HFFc6 (cell line): ENCODE results near the gene OR8B8. TPM values are rescaled to one million over a fixed set of nuclear protein-coding genes. Genes with fewer than 3 reads are reported as not detected.
"Not testable (repeated sequence)": the region's sequence is repeated elsewhere in the genome, so short reads cannot be mapped to it uniquely, and the experiment has no call there.

ENCODE experiments used
- DNase-seq: peaks from one replicate; pipeline ENCODE4 v3.0.0-alpha.2; 2018
- H3K27ac Mint-ChIP-seq: 2 replicates; pipeline ENCODE4 v1.8.0; 2020; ENCODE audit warnings: mild to moderate bottlenecking, mixed read lengths
- H3K27me3 Mint-ChIP-seq: 2 replicates; pipeline ENCODE4 v1.8.0; 2021; ENCODE audit warnings: mild to moderate bottlenecking, moderate library complexity, mixed read lengths; ENCODE audit not compliant: insufficient read depth
- H3K36me3 Mint-ChIP-seq: 2 replicates; pipeline ENCODE4 v1.8.0; 2021; ENCODE audit warnings: low read depth, mixed read lengths
- H3K4me1 Mint-ChIP-seq: 2 replicates; pipeline ENCODE4 v1.8.0; 2020; ENCODE audit warnings: low read depth, mixed read lengths
- H3K4me3 Mint-ChIP-seq: 2 replicates; pipeline ENCODE4 v1.8.0; 2020; ENCODE audit warnings: mild to moderate bottlenecking, moderate library complexity, mixed read lengths
- H3K9me3 Mint-ChIP-seq: 2 replicates; pipeline ENCODE4 v1.8.0; 2020; ENCODE audit warnings: mild to moderate bottlenecking, mixed read lengths
- CTCF ChIP-seq: fragments of 200-600 bp; sonication (generic); IDR thresholded peaks from 2 replicates; pipeline ENCODE4 v1.5.0; 2021; ENCODE audit warnings: antibody characterized with exemption, mild to moderate bottlenecking
- total RNA-seq, 6 experiments: library from RNA; stranded (reverse); fragmentation: NEBNext Ultra II Directional; extraction: Animal tissue kit (Norgen Biotek cat#: 25700); gene quantifications; 2 replicates in 1 of 6; 3 replicates in 5 of 6; pipeline ENCODE4 v1.2.3, GENCODE V29; 2021

Gene OR8B8
- total RNA-seq, 6 experiments from 2014 or later, result not detected

DNA sequence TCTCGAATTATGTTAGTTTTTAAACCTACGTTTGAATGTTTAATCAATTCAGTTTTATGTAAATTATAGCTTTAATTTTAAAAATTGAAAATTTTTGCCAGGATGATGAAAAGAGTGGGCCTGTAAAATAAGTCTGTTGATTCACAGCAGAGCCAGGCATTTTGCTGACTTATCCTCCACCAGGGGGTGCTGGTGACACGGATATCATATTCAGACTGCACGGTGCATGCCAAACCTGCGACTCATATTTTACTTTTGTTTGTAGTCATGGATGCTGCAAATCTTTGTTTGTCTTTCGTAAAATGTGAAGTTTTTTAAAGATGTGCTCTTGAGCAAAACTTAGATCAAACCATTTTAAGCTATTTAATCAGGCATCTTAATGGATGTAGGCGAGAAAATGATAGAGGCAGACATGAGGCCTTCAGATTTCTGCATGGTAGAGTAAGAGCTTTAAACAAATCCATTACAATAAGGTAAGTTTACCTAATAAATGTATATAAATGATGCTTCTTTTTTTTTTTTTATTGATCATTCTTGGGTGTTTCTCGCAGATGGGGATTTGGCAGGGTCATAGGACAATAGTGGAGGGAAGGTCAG lies 43.1 kb downstream of the OR8B8 start:
- peak; percentile 92 for TF ChIP-seq CTCF
- Mint-ChIP-seq H3K36me3 (no peaks in the 10 kb centered on the region), H3K4me3 (no peak overlapping the region), H3K4me1 (peaks cover 6% of the 10 kb centered on the region), H3K27me3 (no peaks in the 10 kb centered on the region), H3K9me3 (no peaks in the 10 kb centered on the region; the same call in 1 of the 2 replicates), H3K27ac (peak overlapping the region; percentile 72)
- peak; percentile 87 for DNase-seq

GRCh38 chr11:124398924-124399323 lies 46.6 kb downstream of the OR8B8 start, which contains the start of gene OR8B3:
TSS of gene OR8B3 (minus strand) at chr11:124399024. CDS start at chr11:124397351, 1,673 bp downstream.
- Mint-ChIP-seq H3K36me3 (no peaks in the 10 kb centered on the region), H3K27me3 (no peaks in the 10 kb centered on the region), H3K4me1 (peaks cover 6% of the 10 kb centered on the region), H3K4me3 (no peak within 1 kb of the TSS), H3K9me3 (no peaks in the 10 kb centered on the region; the same call in 1 of the 2 replicates), H3K27ac (no peak within 1 kb of the TSS)
- no peak for DNase-seq
- no peak for TF ChIP-seq CTCF

- H3K27me3 Mint-ChIP-seq, H3K4me3 Mint-ChIP-seq, H3K9me3 Mint-ChIP-seq, H3K4me1 Mint-ChIP-seq, DNase-seq, H3K36me3 Mint-ChIP-seq, H3K27ac Mint-ChIP-seq: not testable (repeated sequence)
Observed at GRCh38 chr11:124396847-124397246, 48.6 kb downstream of the OR8B8 start.

DNA sequence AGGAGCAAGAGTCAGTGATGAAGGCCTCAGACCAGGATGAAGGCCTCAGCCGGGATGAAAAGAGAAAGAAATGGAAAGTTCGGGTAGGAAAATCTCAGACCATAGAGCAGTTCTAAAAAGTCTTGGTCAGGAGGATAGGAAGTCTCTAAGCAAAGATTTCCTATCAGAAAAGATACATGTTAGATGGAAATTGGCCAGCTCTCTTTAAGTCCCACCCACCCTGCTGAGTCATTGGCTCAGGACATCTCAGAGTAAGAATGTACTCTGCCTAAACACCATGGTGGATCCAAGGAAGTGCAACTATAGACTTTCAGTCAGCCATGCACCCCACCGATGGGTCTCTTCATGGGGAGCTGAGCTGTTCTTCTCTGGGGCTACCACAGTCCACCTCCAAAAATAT lies 51.1 kb downstream of the OR8B8 start:
- peaks cover 6% of the 10 kb centered on the region; the same call in 1 of the 2 replicates for H3K9me3 Mint-ChIP-seq
- H3K4me1 Mint-ChIP-seq, result no peaks in the 10 kb centered on the region
- no peak for TF ChIP-seq CTCF
- H3K4me3 Mint-ChIP-seq, result no peak overlapping the region
- H3K36me3 Mint-ChIP-seq, result no peaks in the 10 kb centered on the region
- DNase-seq, result no peak
- no peak overlapping the region for H3K27ac Mint-ChIP-seq
- H3K27me3 Mint-ChIP-seq, result no peaks in the 10 kb centered on the region

Other genes with a start within 250 kb of the OR8B8 start
- not detected for gene OR8G1, start 204.6 kb downstream of the OR8B8 start, total RNA-seq
- not detected for gene OR8G5, start 189.3 kb downstream of the OR8B8 start, total RNA-seq
- not detected for gene OR8D1, start 131.7 kb downstream of the OR8B8 start, total RNA-seq
- gene OR8D2, start 125.5 kb downstream of the OR8B8 start, total RNA-seq, result not detected
- gene OR8B2, start 61.2 kb downstream of the OR8B8 start, total RNA-seq, result not detected
- gene OR8B3, start 46.7 kb downstream of the OR8B8 start, total RNA-seq, result not detected
- gene OR8B4, start 20.8 kb downstream of the OR8B8 start, total RNA-seq, result not detected
- gene OR8B12, start 98.0 kb upstream of the OR8B8 start, total RNA-seq, result not detected
- not detected for gene OR8A1, start 124.3 kb upstream of the OR8B8 start, total RNA-seq
- not detected for gene PANX3, start 165.7 kb upstream of the OR8B8 start, total RNA-seq
- gene TBRG1, start 177.2 kb upstream of the OR8B8 start, total RNA-seq, result 10 to 100 TPM; 18.8 to 25.9 (median 24.1) TPM
- 10 to 100 TPM in 5 of 6 experiments, 1 to 10 TPM in 1; 9.2 to 14.4 (median 11.3) TPM for gene SIAE, start 228.0 kb upstream of the OR8B8 start, total RNA-seq
- 10 to 100 TPM in 1 of 6 experiments, 1 to 10 TPM in 5; 5.0 to 10.2 (median 9.1) TPM for gene SPA17, start 228.2 kb upstream of the OR8B8 start, total RNA-seq